ENCODE measurements around the gene ISOC2.

The ISOC2 gene

GRCh38 chr19:55406826-55407549 is 54.5 kb downstream of the ISOC2 start:
- DNase-seq (ENCODE audit: low read depth in 3 of 3) = no peak

GRCh38 chr19:55406091-55406825 is 55.2 kb downstream of the ISOC2 start:
- DNase-seq (ENCODE audit: low read depth in 3 of 3) = no peak

GRCh38 chr19:55405638-55406037 is 55.8 kb downstream of the ISOC2 start:
- DNase-seq (ENCODE audit: low read depth in 3 of 3) = no peak

Data from stimulated activated CD4-positive, alpha-beta T cell treated with anti-CD3 and anti-CD28 coated beads, TNF-alpha, amount 100 ng/mL, for 24 hours (primary cell).